Mesendoderm (in vitro differentiated cells): ENCODE measurements around the gene CPXM1.

Experiments used
- DNase-seq: peaks from one replicate; pipeline ENCODE4 v3.0.0; 2013
- H2AK5ac ChIP-seq: 2 replicates; pipeline ENCODE4 v1.6.1; 2013; ENCODE audit warnings: low read length, inconsistent platforms
- H2BK120ac ChIP-seq: 2 replicates; pipeline ENCODE4 v1.6.1; 2013; ENCODE audit warnings: low read depth, mild to moderate bottlenecking, low read length, moderate library complexity, mixed read lengths
- H2BK15ac ChIP-seq: replicated peaks from 2 replicates; pipeline ENCODE4 v1.6.1; 2013; ENCODE audit warnings: low read depth, mild to moderate bottlenecking, moderate library complexity
- H2BK5ac ChIP-seq: 2 replicates; pipeline ENCODE4 v1.6.1; 2013; ENCODE audit warnings: low read length, inconsistent platforms
- H3K18ac ChIP-seq: 2 replicates; pipeline ENCODE4 v1.6.1; 2013; ENCODE audit warnings: mild to moderate bottlenecking, low read length, mixed read lengths
- H3K23ac ChIP-seq: one replicate; pipeline ENCODE4 v1.6.1; 2013; ENCODE audit warnings: low read length
- H3K27ac ChIP-seq: 2 replicates; pipeline ENCODE4 v1.5.1; 2013; ENCODE audit warnings: low read depth, mild to moderate bottlenecking, inconsistent platforms, low read length, moderate library complexity
- H3K27me3 ChIP-seq: 2 replicates; pipeline ENCODE4 v1.6.1; 2013; ENCODE audit warnings: low read length, control low read depth, mild to moderate bottlenecking, inconsistent platforms; ENCODE audit not compliant: insufficient read depth, poor library complexity
- H3K36me3 ChIP-seq: 2 replicates; pipeline ENCODE4 v1.6.1; 2013; ENCODE audit warnings: low read length, inconsistent platforms; ENCODE audit not compliant: control insufficient read depth, insufficient read depth
- H3K4ac ChIP-seq: one replicate; pipeline ENCODE4 v1.6.1; 2013; ENCODE audit warnings: low read depth, mild to moderate bottlenecking, low read length, moderate library complexity
- H3K4me1 ChIP-seq: 2 replicates; pipeline ENCODE4 v1.6.1; 2013; ENCODE audit warnings: low read depth, low read length, inconsistent platforms; ENCODE audit not compliant: control insufficient read depth
- H3K4me2 ChIP-seq: 2 replicates; pipeline ENCODE4 v1.6.1; 2013; ENCODE audit warnings: low read length
- H3K4me3 ChIP-seq: 2 replicates; pipeline ENCODE4 v1.5.1; 2013; ENCODE audit warnings: mild to moderate bottlenecking, low read length
- H3K56ac ChIP-seq: one replicate; pipeline ENCODE4 v1.6.1; 2013; ENCODE audit warnings: low read length
- H3K79me1 ChIP-seq: 2 replicates; pipeline ENCODE4 v1.6.1; 2013; ENCODE audit warnings: low read length, inconsistent platforms
- H3K79me2 ChIP-seq: 2 replicates; pipeline ENCODE4 v1.6.1; 2013; ENCODE audit warnings: mild to moderate bottlenecking, low read length; ENCODE audit not compliant: control insufficient read depth, insufficient read depth
- H3K9ac ChIP-seq: 2 replicates; pipeline ENCODE4 v1.6.1; 2013; ENCODE audit warnings: low read length, inconsistent platforms
- H4K5ac ChIP-seq: one replicate; pipeline ENCODE4 v1.6.1; 2013; ENCODE audit warnings: low read length
- H4K8ac ChIP-seq: one replicate; pipeline ENCODE4 v1.6.1; 2013; ENCODE audit warnings: low read depth, mild to moderate bottlenecking, control low read depth, low read length, moderate library complexity
- WGBS: extraction: QIAGEN DNeasy Blood & Tissue Kit; methylation state at CpG from one replicate; pipeline ENCODE4 v1.1.7; 2013; ENCODE audit warnings: low lambda C conversion rate, missing lambda C conversion rate; ENCODE audit not compliant: insufficient coverage; ENCODE audit errors: extremely low coverage; 5-methylcytosine and 5-hydroxymethylcytosine counted together

CPXM1 gene

DNA sequence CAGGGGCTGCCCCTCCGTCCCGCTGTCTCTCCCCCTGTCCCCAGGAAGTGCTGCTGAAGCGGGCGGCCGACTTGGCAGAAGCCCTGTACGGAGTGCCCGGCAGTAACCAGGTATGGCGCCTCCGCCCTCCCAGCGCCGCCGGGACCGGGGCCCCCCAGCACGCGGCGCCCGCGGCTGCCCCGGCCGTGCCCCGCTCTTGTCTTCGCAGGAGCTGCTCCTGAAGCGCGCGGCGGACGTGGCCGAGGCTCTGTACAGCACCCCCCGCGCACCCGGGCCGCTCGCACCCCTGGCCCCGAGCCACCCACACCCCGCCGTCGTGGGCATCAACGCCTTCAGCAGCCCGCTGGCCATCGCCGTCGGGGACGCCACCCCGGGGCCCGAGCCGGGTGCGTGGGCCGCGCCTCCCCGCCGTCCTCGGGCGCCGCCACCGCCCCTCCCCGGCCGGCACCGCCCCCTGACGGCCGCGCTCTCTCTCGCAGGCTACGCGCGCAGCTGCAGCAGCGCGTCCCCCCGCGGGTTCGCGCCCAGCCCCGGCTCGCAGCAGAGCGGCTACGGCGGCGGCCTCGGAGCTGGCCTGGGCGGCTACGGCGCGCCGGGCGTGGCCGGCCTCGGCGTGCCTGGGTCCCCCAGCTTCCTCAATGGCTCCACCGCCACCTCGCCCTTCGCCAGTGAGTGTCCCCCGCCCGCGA, 48.4 kb downstream of the CPXM1 start:
- WGBS: no CpG with 5 or more reads among the region's 93 CpGs
- no peak overlapping the region for H4K8ac ChIP-seq

DNA sequence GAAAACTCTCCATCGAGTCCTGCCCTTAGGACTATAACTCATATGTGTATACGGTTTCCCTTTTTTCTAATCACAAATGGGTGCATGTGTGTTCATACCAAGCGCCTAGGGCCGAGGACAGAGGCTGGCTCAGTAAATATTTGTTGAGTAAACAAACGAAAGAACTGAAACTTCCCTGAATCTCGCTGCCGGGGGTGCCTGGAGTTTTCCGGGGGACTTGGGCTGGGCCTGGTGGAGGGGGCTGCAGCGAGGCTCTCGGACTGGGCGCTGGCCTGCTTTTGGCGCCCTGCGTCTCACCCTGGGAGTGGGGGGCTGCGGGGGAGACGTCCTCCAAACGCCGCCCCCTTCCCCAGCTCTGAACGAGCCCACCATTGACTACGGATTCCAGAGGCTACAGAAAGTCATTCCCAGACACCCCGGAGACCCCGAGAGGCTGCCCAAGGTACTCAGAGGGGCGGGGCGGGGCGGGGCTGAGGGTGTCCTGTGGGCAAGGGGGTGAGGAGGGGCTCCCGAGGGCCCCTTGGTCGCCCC, 49.0 kb downstream of the CPXM1 start:
- H3K23ac ChIP-seq: no peak overlapping the region
- no peaks in the 10 kb centered on the region for H3K4me1 ChIP-seq
- no peaks in the 10 kb centered on the region for H3K79me1 ChIP-seq
- no peak overlapping the region for H3K18ac ChIP-seq
- H3K36me3 ChIP-seq: no peaks in the 10 kb centered on the region
- peaks cover 49% of the 10 kb centered on the region for H3K27me3 ChIP-seq
- H3K79me2 ChIP-seq: no peaks in the 10 kb centered on the region
- no peak overlapping the region for H3K4me3 ChIP-seq
- H2BK120ac ChIP-seq: no peak overlapping the region
- no peak overlapping the region for H3K9ac ChIP-seq
- H2BK15ac ChIP-seq: no peak overlapping the region
- no peak overlapping the region for H3K27ac ChIP-seq
- H3K4me2 ChIP-seq: no peak overlapping the region
- DNase-seq: no peak
- no peak overlapping the region for H4K8ac ChIP-seq
- WGBS: no CpG with 5 or more reads among the region's 26 CpGs
- H3K56ac ChIP-seq: no peak overlapping the region
- H4K5ac ChIP-seq: no peak overlapping the region
- H3K4ac ChIP-seq: no peak overlapping the region
- H2AK5ac ChIP-seq: no peak overlapping the region
- no peak overlapping the region for H2BK5ac ChIP-seq

More for the DNA sequence above, 48.4 kb downstream of the CPXM1 start:
- H3K4ac ChIP-seq: no peak overlapping the region
- no peak overlapping the region for H3K27ac ChIP-seq
- H3K4me1 ChIP-seq: no peaks in the 10 kb centered on the region
- no peak overlapping the region for H3K4me3 ChIP-seq
- H3K27me3 ChIP-seq: peaks cover 49% of the 10 kb centered on the region
- no peaks in the 10 kb centered on the region for H3K79me2 ChIP-seq
- no peak for DNase-seq
- no peak overlapping the region for H2BK120ac ChIP-seq
- no peak overlapping the region for H3K9ac ChIP-seq
- H3K18ac ChIP-seq: no peak overlapping the region
- H4K5ac ChIP-seq: no peak overlapping the region
- H2BK5ac ChIP-seq: no peak overlapping the region
- no peak overlapping the region for H2AK5ac ChIP-seq
- H3K36me3 ChIP-seq: no peaks in the 10 kb centered on the region
- H2BK15ac ChIP-seq: no peak overlapping the region
- no peaks in the 10 kb centered on the region for H3K79me1 ChIP-seq
- H3K56ac ChIP-seq: peak overlapping the region; percentile 5
- H3K23ac ChIP-seq: no peak overlapping the region
- peak overlapping the region; percentile 37 for H3K4me2 ChIP-seq

DNA sequence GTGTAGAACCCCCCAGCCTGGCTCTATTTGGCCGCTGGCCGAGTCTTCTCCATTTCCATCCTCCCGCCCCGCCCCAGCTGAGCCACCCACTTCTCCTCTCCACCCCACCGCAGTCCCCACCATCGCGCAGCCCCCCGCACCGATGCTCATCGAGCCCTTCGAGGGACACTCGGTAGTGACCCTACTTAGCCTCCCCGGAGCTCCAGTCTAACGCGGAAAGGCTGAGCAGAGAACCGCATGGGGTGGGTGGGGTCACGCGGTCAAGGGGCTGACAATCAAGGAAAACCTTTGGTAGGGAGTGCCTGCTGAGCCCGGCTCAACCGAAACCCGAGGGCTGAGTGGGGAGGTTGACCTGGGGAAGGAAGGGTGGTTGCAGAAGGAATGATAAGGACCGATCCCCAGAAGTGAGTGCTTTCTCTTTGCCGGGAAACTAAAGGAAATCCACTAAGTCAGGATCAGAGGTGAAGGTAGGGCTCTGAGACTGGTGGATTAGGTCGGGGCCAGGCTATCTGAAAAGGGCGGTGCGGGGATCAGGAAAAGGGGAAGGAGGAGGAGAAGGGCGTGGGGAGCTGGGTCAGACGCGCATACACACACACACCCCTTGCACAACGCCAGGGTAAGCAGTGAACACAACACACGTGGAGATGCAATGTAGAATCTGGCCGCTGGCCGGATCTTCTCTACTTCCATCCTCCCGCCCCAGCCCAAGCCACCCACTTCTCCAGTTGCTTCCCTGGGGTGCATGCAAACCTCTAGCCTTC, 49.8 kb downstream of the CPXM1 start:
- Histone ChIP-seq H2BK15ac (no peak overlapping the region), H3K23ac (no peak overlapping the region), H3K79me1 (no peaks in the 10 kb centered on the region), H3K36me3 (no peaks in the 10 kb centered on the region), H2BK120ac (no peak overlapping the region), H2BK5ac (no peak overlapping the region), H3K4me3 (no peak overlapping the region), H3K18ac (no peak overlapping the region), H2AK5ac (no peak overlapping the region), H3K27ac (no peak overlapping the region), H4K5ac (no peak overlapping the region), H3K9ac (peak overlapping the region; percentile 49), H3K79me2 (no peaks in the 10 kb centered on the region), H3K4ac (no peak overlapping the region), H3K56ac (peak overlapping the region; percentile 25), H3K27me3 (peaks cover 49% of the 10 kb centered on the region), H4K8ac (no peak overlapping the region), H3K4me1 (no peaks in the 10 kb centered on the region), H3K4me2 (peak overlapping the region; percentile 52)
- DNase-seq: peak; percentile 65
- no CpG with 5 or more reads among the region's 34 CpGs for WGBS

DNA sequence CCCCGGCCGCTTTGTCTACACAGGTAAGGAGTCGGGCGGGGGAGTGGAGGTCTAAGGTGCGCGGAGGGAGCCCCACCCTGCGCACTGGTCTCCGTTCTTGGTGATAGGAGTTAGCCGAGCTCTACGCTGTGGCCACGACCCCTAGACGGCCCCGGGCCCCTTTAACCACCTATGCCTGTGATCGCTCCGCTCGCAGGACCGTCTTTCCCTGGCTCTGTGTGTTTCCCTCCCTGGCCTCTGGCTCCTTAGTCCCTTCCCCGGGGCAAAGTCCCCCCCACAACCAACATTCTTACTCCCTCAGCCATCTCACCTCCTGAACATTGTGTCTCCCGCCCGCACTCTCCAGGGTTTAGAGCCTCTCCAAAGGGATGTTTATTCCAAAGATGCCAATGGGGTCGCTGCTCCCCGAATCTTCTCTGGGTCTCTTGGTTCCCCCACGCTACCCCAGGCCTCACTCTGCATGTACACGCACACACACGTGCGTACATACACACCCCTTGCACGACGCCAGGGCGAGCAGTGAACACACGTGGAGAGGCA, 50.4 kb downstream of the CPXM1 start:
- no CpG with 5 or more reads among the region's 30 CpGs for WGBS
- Histone ChIP-seq H3K23ac (no peak overlapping the region), H2AK5ac (no peak overlapping the region), H2BK5ac (no peak overlapping the region), H3K4me2 (no peak overlapping the region), H3K56ac (peak overlapping the region; percentile 15), H2BK15ac (no peak overlapping the region), H3K27me3 (peaks cover 49% of the 10 kb centered on the region), H4K5ac (no peak overlapping the region), H3K4ac (no peak overlapping the region), H3K9ac (no peak overlapping the region), H3K18ac (no peak overlapping the region), H3K27ac (no peak overlapping the region), H3K4me1 (no peaks in the 10 kb centered on the region), H3K4me3 (no peak overlapping the region), H4K8ac (no peak overlapping the region), H3K79me2 (no peaks in the 10 kb centered on the region), H3K79me1 (no peaks in the 10 kb centered on the region), H3K36me3 (no peaks in the 10 kb centered on the region), H2BK120ac (no peak overlapping the region)
- DNase-seq: no peak

DNA sequence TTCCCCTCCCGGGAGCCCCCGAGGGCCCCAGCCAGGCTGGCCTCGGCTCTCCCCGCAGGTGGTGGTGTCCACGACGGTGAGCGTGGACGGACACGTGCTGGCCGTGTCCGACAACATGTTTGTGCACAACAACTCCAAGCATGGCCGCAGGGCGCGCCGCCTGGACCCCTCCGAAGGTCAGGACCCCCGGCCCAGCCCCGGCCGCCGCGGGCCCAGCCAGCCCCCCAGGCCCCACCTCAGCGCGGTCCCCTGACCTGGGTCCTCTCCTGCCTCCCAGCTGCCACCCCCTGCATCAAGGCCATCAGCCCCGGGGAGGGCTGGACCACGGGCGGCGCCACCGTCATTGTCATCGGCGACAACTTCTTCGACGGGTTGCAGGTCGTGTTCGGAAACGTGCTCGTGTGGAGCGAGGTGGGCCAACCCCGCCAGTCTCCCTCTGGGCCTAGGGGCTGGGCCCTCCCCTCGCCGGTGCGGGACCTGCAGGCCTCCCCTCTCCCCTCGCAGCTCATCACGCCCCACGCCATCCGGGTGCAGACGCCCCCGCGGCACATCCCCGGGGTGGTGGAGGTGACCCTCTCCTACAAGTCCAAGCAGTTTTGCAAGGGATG, 51.0 kb downstream of the CPXM1 start:
- no CpG with 5 or more reads among the region's 49 CpGs for WGBS
- H2BK5ac ChIP-seq: no peak overlapping the region
- no peak overlapping the region for H3K4me3 ChIP-seq
- H3K23ac ChIP-seq: no peak overlapping the region
- H3K79me2 ChIP-seq: no peaks in the 10 kb centered on the region
- peaks cover 49% of the 10 kb centered on the region for H3K27me3 ChIP-seq
- H3K4ac ChIP-seq: no peak overlapping the region
- no peaks in the 10 kb centered on the region for H3K4me1 ChIP-seq
- H2BK15ac ChIP-seq: no peak overlapping the region
- H3K36me3 ChIP-seq: no peaks in the 10 kb centered on the region
- no peak overlapping the region for H3K9ac ChIP-seq
- no peak overlapping the region for H3K18ac ChIP-seq
- H2AK5ac ChIP-seq: no peak overlapping the region
- no peak overlapping the region for H2BK120ac ChIP-seq
- no peak overlapping the region for H3K56ac ChIP-seq
- DNase-seq: no peak
- no peaks in the 10 kb centered on the region for H3K79me1 ChIP-seq
- no peak overlapping the region for H3K27ac ChIP-seq
- H4K8ac ChIP-seq: no peak overlapping the region
- no peak overlapping the region for H3K4me2 ChIP-seq
- H4K5ac ChIP-seq: no peak overlapping the region
